Neural progenitor cell (in vitro differentiated cells): ENCODE data around the gene NT5DC1. TPM values are rescaled to one million over a fixed set of nuclear protein-coding genes. Genes with fewer than 3 reads are reported as not detected.

Experiments used
- DNase-seq: peaks from one replicate; pipeline ENCODE4 v3.0.0-alpha.2; 2016; ENCODE audit warnings: low spot score
- H2AFZ ChIP-seq: fragments of 200-600 bp; sonication (generic); replicated peaks from 2 replicates; pipeline ENCODE4 v1.6.1; 2016; ENCODE audit warnings: antibody characterized with exemption
- H3F3A ChIP-seq: fragments of 200-600 bp; sonication (generic); 2 replicates; pipeline ENCODE4 v1.6.1; 2016; ENCODE audit warnings: antibody characterized with exemption, low read depth
- H3K27ac ChIP-seq: fragments of 200-600 bp; sonication (generic); 2 replicates; pipeline ENCODE4 v1.5.1; 2016; ENCODE audit warnings: mild to moderate bottlenecking
- H3K27me3 ChIP-seq: fragments of 200-600 bp; sonication (generic); 2 replicates; pipeline ENCODE4 v1.6.1; 2016; ENCODE audit warnings: mild to moderate bottlenecking, moderate library complexity
- H3K36me3 ChIP-seq: fragments of 200-600 bp; sonication (generic); 2 replicates; pipeline ENCODE4 v1.5.1; 2016
- H3K4me1 ChIP-seq: fragments of 200-600 bp; sonication (generic); 2 replicates; pipeline ENCODE4 v1.6.1; 2016; ENCODE audit warnings: mixed run types
- H3K4me2 ChIP-seq: fragments of 200-600 bp; sonication (generic); 2 replicates; pipeline ENCODE4 v1.6.1; 2016
- H3K4me3 ChIP-seq: fragments of 200-600 bp; sonication (generic); 2 replicates; pipeline ENCODE4 v1.5.1; 2016
- H3K79me2 ChIP-seq: fragments of 200-600 bp; sonication (generic); 2 replicates; pipeline ENCODE4 v1.6.1; 2016; ENCODE audit warnings: low read depth
- H3K9ac ChIP-seq: fragments of 200-600 bp; sonication (generic); 2 replicates; pipeline ENCODE4 v1.6.1; 2016
- H3K9me3 ChIP-seq: fragments of 200-600 bp; sonication (generic); 2 replicates; pipeline ENCODE4 v1.5.1; 2016; ENCODE audit warnings: low read depth
- H4K20me1 ChIP-seq: fragments of 200-600 bp; sonication (generic); 2 replicates; pipeline ENCODE4 v1.6.1; 2016; ENCODE audit warnings: low read depth
- H3K27ac Mint-ChIP-seq: 3 replicates; pipeline ENCODE4 v1.8.0; 2021; ENCODE audit warnings: mixed read lengths
- H3K27me3 Mint-ChIP-seq: 2 replicates; pipeline ENCODE4 v1.8.0; 2022; ENCODE audit warnings: low read depth, mild to moderate bottlenecking, inconsistent platforms, moderate library complexity, mixed read lengths; ENCODE audit not compliant: insufficient read depth
- H3K36me3 Mint-ChIP-seq: 3 replicates; pipeline ENCODE4 v1.8.0; 2021; ENCODE audit warnings: mixed read lengths
- H3K4me1 Mint-ChIP-seq: 3 replicates; pipeline ENCODE4 v1.8.0; 2021; ENCODE audit warnings: mixed read lengths
- H3K4me3 Mint-ChIP-seq: 3 replicates; pipeline ENCODE4 v1.8.0; 2021; ENCODE audit warnings: mild to moderate bottlenecking, moderate library complexity, mixed read lengths
- H3K9me3 Mint-ChIP-seq: 3 replicates; pipeline ENCODE4 v1.8.0; 2020; ENCODE audit warnings: mixed read lengths
- CTCF ChIP-seq: fragments of 200-600 bp; sonication (generic); IDR thresholded peaks from 2 replicates; pipeline ENCODE4 v1.5.1; 2017; ENCODE audit warnings: antibody characterized with exemption, mild to moderate bottlenecking
- EZH2 ChIP-seq: fragments of 200-600 bp; sonication (generic); IDR thresholded peaks from 2 replicates; pipeline ENCODE4 v1.6.1; 2017; ENCODE audit warnings: antibody characterized with exemption, mild to moderate bottlenecking, moderate library complexity
- EZH2phosphoT487 ChIP-seq: fragments of 200-600 bp; sonication (generic); IDR thresholded peaks from 2 replicates; pipeline ENCODE4 v1.6.1; 2017; ENCODE audit warnings: antibody characterized with exemption
- total RNA-seq: library from RNA; depleted of rRNA; stranded (reverse); fragments of >200 nt; gene quantifications from 2 replicates; pipeline ENCODE4 v1.2.3, GENCODE V29; 2015; ENCODE audit warnings: low replicate concordance

NT5DC1 gene
- total RNA-seq, 1 donor from 2014 or later: 19.3 TPM

- Mint-ChIP-seq H3K27me3 (no peaks in the 10 kb centered on the region), H3K4me3 (no peak overlapping the region), H3K9me3 (no peaks in the 10 kb centered on the region), H3K4me1 (peaks cover under 1% of the 10 kb centered on the region), H3K27ac (no peak overlapping the region), H3K36me3 (no peaks in the 10 kb centered on the region)
- Histone ChIP-seq H2AFZ (no peak overlapping the region), H3K9me3 (no peaks in the 10 kb centered on the region), H3K4me2 (no peak overlapping the region), H4K20me1 (no peaks in the 10 kb centered on the region), H3F3A (no peaks in the 10 kb centered on the region), H3K4me3 (no peak overlapping the region), H3K36me3 (peaks cover 10% of the 10 kb centered on the region), H3K9ac (no peak overlapping the region), H3K79me2 (no peaks in the 10 kb centered on the region), H3K4me1 (no peaks in the 10 kb centered on the region), H3K27me3 (no peaks in the 10 kb centered on the region), H3K27ac (no peak overlapping the region)
- TF ChIP-seq EZH2phosphoT487 (no peak), CTCF (no peak)
- DNase-seq: no peak
Measured at GRCh38 chr6:116234689-116235088, 134.0 kb downstream of the NT5DC1 start.

GRCh38 chr6:116238083-116238482 lies 137.4 kb downstream of the NT5DC1 start:
- Histone ChIP-seq H3K4me3 (no peak overlapping the region), H2AFZ (no peak overlapping the region), H3K4me2 (no peak overlapping the region), H4K20me1 (no peaks in the 10 kb centered on the region), H3K9me3 (no peaks in the 10 kb centered on the region), H3K4me1 (no peaks in the 10 kb centered on the region), H3K27me3 (no peaks in the 10 kb centered on the region), H3K27ac (no peak overlapping the region), H3K36me3 (peaks cover 10% of the 10 kb centered on the region), H3K79me2 (no peaks in the 10 kb centered on the region), H3K9ac (no peak overlapping the region), H3F3A (peaks cover 4% of the 10 kb centered on the region)
- TF ChIP-seq CTCF (no peak), EZH2phosphoT487 (no peak), EZH2 (no peak)
- H3K4me3 Mint-ChIP-seq: no peak overlapping the region
- H3K36me3 Mint-ChIP-seq: peaks cover 1% of the 10 kb centered on the region
- DNase-seq: no peak
- no peaks in the 10 kb centered on the region for H3K9me3 Mint-ChIP-seq
- H3K4me1 Mint-ChIP-seq: no peaks in the 10 kb centered on the region
- peaks cover 2% of the 10 kb centered on the region for H3K27me3 Mint-ChIP-seq
- H3K27ac Mint-ChIP-seq: no peak overlapping the region

GRCh38 chr6:116239256-116239655 lies 138.6 kb downstream of the NT5DC1 start:
- Histone ChIP-seq H3K4me1 (no peaks in the 10 kb centered on the region), H4K20me1 (no peaks in the 10 kb centered on the region), H3K36me3 (peaks cover 10% of the 10 kb centered on the region), H3K27ac (no peak overlapping the region), H3K9ac (no peak overlapping the region), H3K9me3 (no peaks in the 10 kb centered on the region), H3K27me3 (no peaks in the 10 kb centered on the region), H3K4me2 (no peak overlapping the region), H3K4me3 (no peak overlapping the region), H3F3A (peaks cover 4% of the 10 kb centered on the region), H3K79me2 (no peaks in the 10 kb centered on the region), H2AFZ (no peak overlapping the region)
- no peaks in the 10 kb centered on the region for H3K4me1 Mint-ChIP-seq
- H3K27ac Mint-ChIP-seq: no peak overlapping the region
- TF ChIP-seq CTCF (no peak), EZH2phosphoT487 (no peak), EZH2 (no peak)
- H3K36me3 Mint-ChIP-seq: peaks cover 1% of the 10 kb centered on the region
- no peak overlapping the region for H3K4me3 Mint-ChIP-seq
- H3K9me3 Mint-ChIP-seq: no peaks in the 10 kb centered on the region
- DNase-seq: no peak
- H3K27me3 Mint-ChIP-seq: peaks cover 2% of the 10 kb centered on the region
